Brain microvascular endothelial cell (primary cell): Measurements from ENCODE around the gene MAGOH.
A peak's percentile ranks its signal among the peaks of the same experiment; 100 is the strongest.
"Not testable (repeated sequence)": the region's sequence is repeated elsewhere in the genome, so short reads cannot be mapped to it uniquely, and the experiment has no call there.

ENCODE experiments used
- DNase-seq: peaks from one replicate; pipeline ENCODE4 v3.0.0-alpha.2; 2020
- H3K27ac ChIP-seq: fragments of 250-450 bp; sonication (Bioruptor Pico); 2 replicates; pipeline ENCODE4 v1.5.1; 2020; ENCODE audit warnings: mild to moderate bottlenecking, moderate library complexity
- H3K27me3 ChIP-seq: fragments of 250-450 bp; sonication (Bioruptor Pico); replicated peaks from 2 replicates; pipeline ENCODE4 v1.5.1; 2020; ENCODE audit warnings: mild to moderate bottlenecking
- H3K36me3 ChIP-seq: fragments of 250-450 bp; sonication (Bioruptor Pico); replicated peaks from 2 replicates; pipeline ENCODE4 v1.5.1; 2020; ENCODE audit warnings: mild to moderate bottlenecking
- H3K4me3 ChIP-seq: 2 replicates; pipeline ENCODE4 v1.5.1; 2011; ENCODE audit warnings: low read depth, mild to moderate bottlenecking, control low read depth, low read length, moderate library complexity
- in situ Hi-C: cut with HindIII; loops from 2 replicates; pipeline ENCODE4 v1.10.0; 2017; ENCODE audit warnings: low sequenced_read_pairs, low pct_ligation_motif_present
- TF ChIP-seq, protein P1 (sequence below): IDR thresholded peaks from 2 replicates; pipeline ENCODE4 v1.5.1; 2011; ENCODE audit warnings: low read depth, mild to moderate bottlenecking, moderate library complexity, low read length, control low read depth, inconsistent platforms; ENCODE audit errors: missing control alignments

Gene MAGOH

DNA sequence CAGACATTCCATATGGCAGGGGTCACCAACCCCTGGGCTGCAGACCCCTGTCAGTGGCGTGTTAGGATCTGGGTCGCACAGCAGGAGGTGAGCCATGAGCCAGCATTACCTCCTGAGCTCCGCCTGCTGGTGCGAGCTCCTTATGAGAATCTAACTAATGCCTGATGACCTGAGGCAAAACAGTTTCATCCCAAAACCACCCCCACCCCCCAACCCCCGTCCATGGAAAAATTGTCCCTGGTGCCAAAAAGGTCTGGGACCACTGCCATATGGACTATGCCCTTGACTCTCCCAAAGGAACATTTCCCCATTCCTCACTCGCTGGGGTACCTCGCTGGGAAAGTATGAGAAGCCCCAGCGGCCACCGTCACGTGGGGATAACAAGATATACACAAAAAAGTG, 48.1 kb downstream of the MAGOH start:
- TF ChIP-seq, protein P1, sequence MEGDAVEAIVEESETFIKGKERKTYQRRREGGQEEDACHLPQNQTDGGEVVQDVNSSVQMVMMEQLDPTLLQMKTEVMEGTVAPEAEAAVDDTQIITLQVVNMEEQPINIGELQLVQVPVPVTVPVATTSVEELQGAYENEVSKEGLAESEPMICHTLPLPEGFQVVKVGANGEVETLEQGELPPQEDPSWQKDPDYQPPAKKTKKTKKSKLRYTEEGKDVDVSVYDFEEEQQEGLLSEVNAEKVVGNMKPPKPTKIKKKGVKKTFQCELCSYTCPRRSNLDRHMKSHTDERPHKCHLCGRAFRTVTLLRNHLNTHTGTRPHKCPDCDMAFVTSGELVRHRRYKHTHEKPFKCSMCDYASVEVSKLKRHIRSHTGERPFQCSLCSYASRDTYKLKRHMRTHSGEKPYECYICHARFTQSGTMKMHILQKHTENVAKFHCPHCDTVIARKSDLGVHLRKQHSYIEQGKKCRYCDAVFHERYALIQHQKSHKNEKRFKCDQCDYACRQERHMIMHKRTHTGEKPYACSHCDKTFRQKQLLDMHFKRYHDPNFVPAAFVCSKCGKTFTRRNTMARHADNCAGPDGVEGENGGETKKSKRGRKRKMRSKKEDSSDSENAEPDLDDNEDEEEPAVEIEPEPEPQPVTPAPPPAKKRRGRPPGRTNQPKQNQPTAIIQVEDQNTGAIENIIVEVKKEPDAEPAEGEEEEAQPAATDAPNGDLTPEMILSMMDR: peak; percentile 44
- DNase-seq: peak; percentile 40
- no peaks in the 10 kb centered on the region for H3K27me3 ChIP-seq
- in situ Hi-C loops: no loop called here
- H3K4me3 ChIP-seq: no peak overlapping the region
- no peaks in the 10 kb centered on the region for H3K36me3 ChIP-seq
- H3K27ac ChIP-seq: no peak overlapping the region

DNA sequence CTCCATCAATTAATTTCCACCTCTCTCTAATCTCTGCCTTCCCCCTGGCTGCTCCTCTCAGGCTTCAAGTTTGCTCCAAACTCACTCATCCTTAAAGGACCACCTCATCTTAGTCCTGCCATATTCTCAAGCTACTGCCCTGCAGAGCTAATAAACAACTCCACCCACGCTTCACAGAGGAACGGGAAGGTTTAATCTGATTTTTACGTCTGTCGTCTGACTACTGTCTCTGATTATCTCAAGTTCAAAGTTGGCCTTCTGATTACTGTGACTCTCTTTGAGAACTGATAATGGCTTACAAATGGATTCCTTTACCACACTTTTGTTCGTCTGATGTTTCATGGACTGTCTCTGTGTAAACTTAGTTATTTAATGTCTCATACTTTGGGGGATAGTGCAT, 49.3 kb downstream of the MAGOH start:
- no peak for DNase-seq
- in situ Hi-C loops: no loop called here
- Histone ChIP-seq H3K27me3 (no peaks in the 10 kb centered on the region), H3K4me3 (no peak overlapping the region), H3K36me3 (no peaks in the 10 kb centered on the region), H3K27ac (no peak overlapping the region)
- TF ChIP-seq, protein P1: no peak

DNA sequence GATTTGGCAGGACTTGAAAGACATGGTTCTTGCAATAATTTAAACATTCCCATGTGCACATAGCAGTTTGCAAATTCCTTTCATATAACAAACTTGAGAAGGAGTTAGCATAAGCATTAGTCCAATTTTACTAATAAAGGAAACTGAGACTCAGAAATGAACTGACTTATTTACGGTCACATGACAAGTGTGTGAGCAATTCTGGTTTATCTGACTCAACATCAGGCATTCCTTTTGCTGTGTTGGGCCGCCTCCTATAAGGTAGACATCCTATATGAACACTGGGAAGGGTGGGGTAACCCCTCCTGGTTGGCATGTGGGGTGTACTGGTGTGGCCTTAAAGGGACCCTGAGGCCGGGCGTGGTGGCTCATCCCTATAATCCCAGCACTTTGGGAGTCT, 50.2 kb downstream of the MAGOH start:
- H3K27ac ChIP-seq: no peak overlapping the region
- no peaks in the 10 kb centered on the region for H3K36me3 ChIP-seq
- no peak overlapping the region for H3K4me3 ChIP-seq
- TF ChIP-seq, protein P1: no peak
- DNase-seq: no peak
- in situ Hi-C loops: no loop called here
- no peaks in the 10 kb centered on the region for H3K27me3 ChIP-seq

DNA sequence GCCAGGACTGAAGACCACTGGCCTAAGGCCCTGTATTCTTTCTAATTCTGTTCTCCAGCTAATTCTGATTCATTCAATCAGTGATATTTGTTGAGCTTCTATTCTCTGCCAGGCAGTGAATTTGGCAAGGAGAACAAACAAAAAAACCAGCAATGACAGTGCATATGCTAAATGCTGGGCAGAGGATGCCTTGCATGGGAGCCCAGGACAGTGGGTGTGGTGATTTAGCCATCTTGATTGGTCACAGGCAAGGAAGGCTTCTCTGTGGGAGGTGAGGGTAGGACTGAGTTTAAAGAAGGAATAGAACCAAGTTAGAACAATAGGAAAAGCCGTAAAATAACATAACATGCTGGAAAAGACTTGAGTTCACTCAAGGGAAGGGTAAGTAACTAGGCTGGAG, 50.9 kb downstream of the MAGOH start:
- Histone ChIP-seq H3K27me3 (no peaks in the 10 kb centered on the region), H3K27ac (no peak overlapping the region), H3K4me3 (no peak overlapping the region), H3K36me3 (no peaks in the 10 kb centered on the region)
- DNase-seq: no peak
- TF ChIP-seq, protein P1: no peak
- in situ Hi-C loops: no loop called here

DNA sequence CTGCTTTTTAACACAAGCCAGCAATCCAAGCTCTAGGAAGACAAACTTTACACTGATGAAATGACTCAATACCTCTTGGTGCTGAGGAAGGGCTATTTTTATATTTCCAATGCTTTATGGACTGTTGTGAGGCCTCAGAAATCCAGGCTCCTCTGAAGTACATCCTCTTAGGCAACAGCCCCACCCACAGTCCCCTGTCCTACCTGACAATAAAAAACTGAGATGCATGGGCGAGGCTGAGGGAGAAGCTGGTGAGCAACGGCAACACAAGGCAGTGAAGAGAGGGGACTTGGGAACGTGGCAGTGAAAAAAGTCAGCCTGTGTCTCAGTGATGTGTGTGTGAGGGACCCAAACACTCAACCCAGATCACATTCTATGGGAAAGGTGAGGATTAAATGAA, 51.8 kb downstream of the MAGOH start:
- Histone ChIP-seq H3K27me3 (no peaks in the 10 kb centered on the region), H3K4me3 (no peak overlapping the region), H3K36me3 (no peaks in the 10 kb centered on the region), H3K27ac (no peak overlapping the region)
- DNase-seq: no peak
- TF ChIP-seq, protein P1: no peak
- in situ Hi-C loops: no loop called here

DNA sequence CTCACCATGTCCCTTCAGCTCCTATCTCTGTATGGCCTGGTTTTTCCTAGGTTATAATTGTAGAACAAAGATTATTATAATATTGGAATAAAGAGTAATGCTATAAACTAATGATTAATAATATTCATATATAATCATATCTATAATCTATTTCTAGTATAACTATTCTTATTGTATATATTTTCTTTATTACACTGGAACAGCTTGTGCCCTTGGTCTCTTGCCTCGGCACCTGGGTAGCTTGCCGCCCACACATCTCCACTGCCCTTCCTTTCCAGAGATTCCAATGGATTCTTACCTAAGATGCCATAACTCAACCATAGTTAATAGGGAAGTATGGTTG, 52.4 kb downstream of the MAGOH start:
- DNase-seq, H3K27me3 ChIP-seq, H3K4me3 ChIP-seq, H3K27ac ChIP-seq, H3K36me3 ChIP-seq, in situ Hi-C loops: not testable (repeated sequence)
